Heart left ventricle (tissue), 16 donors: ENCODE results near the gene WASF3. TPM values are rescaled to one million over a fixed set of nuclear protein-coding genes. Genes with fewer than 3 reads are reported as not detected.
A peak's percentile ranks its signal among the peaks of the same experiment; 100 is the strongest.

ENCODE experiments used
- ATAC-seq, 4 donors: fragments of 200-7000 bp; cut with Tn5 transposase; one replicate each; pipeline ENCODE4 v1.9.1; 2020 to 2022; ENCODE audit warnings: moderate library complexity in 4 of 4, mild to moderate bottlenecking in 3 of 4, moderate number of reproducible peaks in 1 of 4
- DNase-seq, 5 donors: peaks; one replicate each; pipeline ENCODE4 v3.0.0-alpha.2; 2020
- H3K27ac ChIP-seq, 12 donors: fragments of 200-600 bp; sonication (generic) in 4 of 12; one replicate each; pipeline versions ENCODE4 v1.5.0 to v1.8.0; 2016 to 2022; ENCODE audit warnings: mild to moderate bottlenecking in 2 of 12
- H3K27me3 ChIP-seq, 9 donors: fragments of 200-600 bp; sonication (generic) in 2 of 9; one replicate each; pipeline versions ENCODE4 v1.5.1 to v1.8.0; 2016 to 2022; ENCODE audit warnings: mild to moderate bottlenecking in 3 of 9
- H3K36me3 ChIP-seq, 9 donors: fragments of 200-600 bp; sonication (generic) in 2 of 9; one replicate each; pipeline versions ENCODE4 v1.5.0 to v1.8.0; 2018 to 2022; ENCODE audit warnings: mild to moderate bottlenecking in 2 of 9
- H3K4me1 ChIP-seq, 12 donors: fragments of 200-600 bp; sonication (generic) in 4 of 12; one replicate each; pipeline versions ENCODE4 v1.5.0 to v1.8.0; 2016 to 2022; ENCODE audit warnings: mild to moderate bottlenecking in 3 of 12
- H3K4me3 ChIP-seq, 12 donors: fragments of 200-600 bp; sonication (generic) in 4 of 12; one replicate each; pipeline versions ENCODE4 v1.5.0 to v1.8.0; 2017 to 2022; ENCODE audit warnings: mild to moderate bottlenecking in 9 of 12, moderate library complexity in 4 of 12
- H3K9me3 ChIP-seq, 12 donors: fragments of 200-600 bp; sonication (generic) in 4 of 12; one replicate each; pipeline versions ENCODE4 v1.5.0 to v1.8.0; 2016 to 2022; ENCODE audit warnings: mild to moderate bottlenecking in 1 of 12
- CTCF ChIP-seq, 12 donors: fragments of 200-600 bp; sonication (generic) in 4 of 12; IDR thresholded peaks; one replicate each; pipeline versions ENCODE4 v1.5.0 to v1.8.0; 2018 to 2022; ENCODE audit warnings: antibody characterized with exemption in 12 of 12, mild to moderate bottlenecking in 5 of 12
- POLR2A ChIP-seq, 2 donors: fragments of 450-650 bp; IDR thresholded peaks; one replicate each; pipeline ENCODE4 v1.6.1; 2017; ENCODE audit warnings: antibody characterized with exemption in 2 of 2, mild to moderate bottlenecking in 2 of 2, moderate library complexity in 2 of 2
- WGBS, 4 donors: extraction: QIAGEN DNeasy Blood & Tissue Kit in 2 of 4; methylation state at CpG; one replicate each; pipeline versions ENCODE4 v1.1.5 to v1.1.7; 2013 to 2018; 5-methylcytosine and 5-hydroxymethylcytosine counted together
- intact Hi-C, 10 donors: fragments of 100-400 bp; cut with DNase I; formaldehyde crosslinking; loops; one replicate each; pipeline versions ENCODE4 v1.11.1 to v1.14.2; 2022
- polyA plus RNA-seq, 2 donors: library from polyadenylated mRNA; stranded (reverse); fragments of 200-250 nt; gene quantifications; one replicate each; pipeline ENCODE4 v1.2.3, GENCODE V29; 2013
- total RNA-seq, 9 donors: library from RNA; depleted of rRNA in 2 of 9; stranded (reverse); fragments of >200 nt in 2 of 9; fragmentation: NEBNext Ultra II Directional in 3 of 9; extraction: Animal tissue kit (Norgen Biotek cat#: 25700) in 3 of 9; gene quantifications; one replicate each; pipeline versions ENCODE4 v1.1.0 to v1.2.4, GENCODE V29; 2016 to 2023
- donor health status: ischemic (EF 13 %, LVEDD 7.1; RV severe dilation, severe dysfunction).
- donor health status: healthy with polysubstance abuse.
- donor health status: DM: no; HTN: yes; CAD: no.
- donor health status: DM: no; HTN: no; CAD: no.
- donor health status: ischemic (EF 25% LVEDD 6.9; RV normal size, moderate dysfunction).
- donor health status: ischemic (EF 25% LVEDD 5.7; RV mildly dilated, moderate dysfunction).
- donor health status: healthy.
- donor health status: DM: yes; HTN: yes; CAD: no.
- donor health status: ischemic (EF 35%, LVEDD 5.7; RV mildly dilated, moderate dysfunction).
- donor health status: nonischemic (EF 11% LVEDD 7.7; RV severe dilation, severe dysfunction).
- donor health status: DM: yes; HTN: yes; CAD: no.
- donor health status: PGD.
- donor health status: ischemic (EF 29% LVEDD 5.4; RV normal size, mild dysfunction).
- donor health status: nonischemic (EF 23%, LVEDD 6.1; RV moderate dilation, normal function).

Gene WASF3
- total and polyA plus RNA-seq, 11 donors: 3.4 to 14.9 (median 10.0) TPM

GRCh38 chr13:26697069-26697955 lies 139.8 kb downstream of the WASF3 start:
- TF ChIP-seq CTCF (IDR thresholded peaks at IDR 0.05): no peak
- TF ChIP-seq POLR2A (IDR thresholded peaks at IDR 0.05): no peak
- Histone ChIP-seq H3K27me3 (no peaks in the 10 kb centered on the region), H3K4me1 (peaks cover 0 to 7% (median 0%) of the 10 kb centered on the region in 12 donors), H3K27ac (no peak overlapping the region), H3K9me3 (no peaks in the 10 kb centered on the region), H3K36me3 (no peaks in the 10 kb centered on the region), H3K4me3 (no peak overlapping the region)
- DNase-seq: no peak
- WGBS, 4 donors: 91 to 95% (median 93%) methylated on average over 21 of the region's 21 CpGs
- intact Hi-C loops: loop anchor here in 8 of 10 donors (5.0 to 10.0 kb wide), 6 partner anchors 200 to 1125 kb away; no protein-coding TSS in a partner anchor
- no peak for ATAC-seq

- TF ChIP-seq CTCF (IDR thresholded peaks at IDR 0.05) (peak; percentile 92 to 99 (median 98)), POLR2A (IDR thresholded peaks at IDR 0.05) (no peak)
- no peaks in the 10 kb centered on the region for H3K36me3 ChIP-seq
- ATAC-seq (peak; percentile 62 to 91 (median 83)), DNase-seq (peak; percentile 66 to 85 (median 74))
- intact Hi-C loops: loop anchor here (1.0 to 10.0 kb wide), 11 partner anchors 40 to 1126 kb away; no protein-coding TSS in a partner anchor
- 24 to 25% (median 25%) methylated on average over 29 of the region's 29 CpGs for WGBS, 4 donors
- H3K4me3 ChIP-seq: peak overlapping the region in 8 of 12 donors; percentile 12 to 46 (median 28)
- H3K27ac ChIP-seq: no peak overlapping the region
- peaks cover 0 to 7% (median 0%) of the 10 kb centered on the region in 12 donors for H3K4me1 ChIP-seq
- H3K9me3 ChIP-seq: peaks cover 0 to 5% (median 0%) of the 10 kb centered on the region in 12 donors
- no peaks in the 10 kb centered on the region for H3K27me3 ChIP-seq
Observed at GRCh38 chr13:26698392-26699196, 141.1 kb downstream of the WASF3 start.

GRCh38 chr13:26699197-26699490 lies 141.7 kb downstream of the WASF3 start:
- Histone ChIP-seq H3K27ac (no peak overlapping the region), H3K36me3 (no peaks in the 10 kb centered on the region), H3K9me3 (peaks cover 0 to 5% (median 0%) of the 10 kb centered on the region in 12 donors), H3K4me1 (peaks cover 0 to 7% (median 0%) of the 10 kb centered on the region in 12 donors), H3K4me3 (no peak overlapping the region), H3K27me3 (no peaks in the 10 kb centered on the region)
- DNase-seq (no peak), ATAC-seq (no peak)
- TF ChIP-seq POLR2A (IDR thresholded peaks at IDR 0.05) (no peak), CTCF (IDR thresholded peaks at IDR 0.05) (no peak)
- intact Hi-C loops: loop anchor here (2.0 to 10.0 kb wide), 10 partner anchors 40 to 1127 kb away; no protein-coding TSS in a partner anchor
- WGBS, 4 donors: 96 to 100% (median 97%) methylated on average over 2 of the region's 2 CpGs

GRCh38 chr13:26705536-26705935 lies 148.1 kb downstream of the WASF3 start:
- no peak for ATAC-seq

More at GRCh38 chr13:26705536-26705935, 148.1 kb downstream of the WASF3 start:
- intact Hi-C loops: loop anchor here in 2 of 10 donors (5.0 kb wide), 1 partner anchor 227 kb away; no protein-coding TSS in a partner anchor
- peaks cover 0 to 5% (median 0%) of the 10 kb centered on the region in 12 donors for H3K9me3 ChIP-seq
- 78 to 89% (median 82%) methylated on average over 4 of the region's 4 CpGs for WGBS, 4 donors
- H3K4me3 ChIP-seq: no peak overlapping the region
- H3K27ac ChIP-seq: no peak overlapping the region
- DNase-seq: no peak
- no peaks in the 10 kb centered on the region for H3K4me1 ChIP-seq
- no peak for TF ChIP-seq CTCF (IDR thresholded peaks at IDR 0.05)
- no peak for TF ChIP-seq POLR2A (IDR thresholded peaks at IDR 0.05)
- H3K27me3 ChIP-seq: peaks cover 0 to 14% (median 0%) of the 10 kb centered on the region in 9 donors
- H3K36me3 ChIP-seq: no peaks in the 10 kb centered on the region
